HCT116 (cell line): ENCODE data around the gene MPC1. TPM values are rescaled to one million over a fixed set of nuclear protein-coding genes. Genes with fewer than 3 reads are reported as not detected.

Source experiments
- ATAC-seq: fragments of 200-7000 bp; cut with Tn5 transposase; 2 replicates; pipeline ENCODE4 v1.9.1; 2020; ENCODE audit warnings: mild to moderate bottlenecking, moderate library complexity
- BruUV-seq: library from RNA; stranded (reverse); fragments of 400-500 nt; replicated peaks from 2 replicates; lab custom pipeline; 2021; lab: Mats Ljungman, UMichigan
- CTCF ChIA-PET: fragments of 300-600 bp; sonication (Branson Sonifier 250); formaldehyde crosslinking; loops from one replicate; lab custom pipeline; 2021; ENCODE audit warnings: antibody characterized with exemption; lab: Charles Lee
- POLR2A ChIA-PET: fragments of 300-600, 350-600 bp; sonication (Branson Sonifier 250); formaldehyde crosslinking; loops from one replicate; lab custom pipeline; 2021; ENCODE audit warnings: antibody characterized with exemption; lab: Charles Lee
- RAD21 ChIA-PET, 2 experiments: fragments of 300-600 bp; sonication (Branson Sonifier 250); formaldehyde crosslinking; loops; one replicate each; lab custom pipeline; 2023; ENCODE audit warnings: low total read pairs in 2 of 2; ENCODE audit not compliant: uncharacterized antibody in 2 of 2, unreplicated experiment in 2 of 2, low non-redundant PET in 1 of 2; lab: Charles Lee
- DNase-seq: peaks from one replicate; pipeline ENCODE4 v3.0.0-alpha.2; 2010; ENCODE audit warnings: low read depth, low spot score
- H2AFZ ChIP-seq: fragments of 200-600 bp; shearing (Covaris generic), sonication (generic); 2 replicates; pipeline ENCODE4 v1.6.1; 2017; ENCODE audit warnings: low read depth, mixed run types, mixed read lengths, antibody characterized with exemption, low read length; ENCODE audit not compliant: poor library complexity, severe bottlenecking
- H3K27ac ChIP-seq: 2 replicates; pipeline ENCODE4 v1.5.1; 2012; ENCODE audit warnings: low read depth, low read length
- H3K27me3 ChIP-seq: fragments of 200-600 bp; sonication (generic); 2 replicates; pipeline ENCODE4 v1.6.1; 2016; ENCODE audit warnings: mixed run types, low read length, mixed read lengths; ENCODE audit not compliant: insufficient read depth
- H3K36me3 ChIP-seq, 2 experiments: fragments of 200-500 bp in 1 of 2; fragments of 200-600 bp in 1 of 2; sonication (Bioruptor generic) in 1 of 2; sonication (generic) in 1 of 2; 2 replicates each; pipeline versions ENCODE4 v1.5.1 to v1.6.1; 2014 to 2016; ENCODE audit warnings: low read length in 2 of 2, inconsistent platforms in 1 of 2, mixed read lengths in 1 of 2, mixed run types in 1 of 2; ENCODE audit not compliant: insufficient read depth in 2 of 2, control insufficient read depth in 1 of 2
- H3K4me1 ChIP-seq, 2 experiments: fragments of 200-600 bp in 1 of 2; sonication (generic) in 1 of 2; 2 replicates each; pipeline versions ENCODE4 v1.5.1 to v1.6.1; 2012 to 2017; ENCODE audit warnings: low read length in 2 of 2, inconsistent platforms in 1 of 2, mild to moderate bottlenecking in 1 of 2, mixed read lengths in 1 of 2, mixed run types in 1 of 2, moderate library complexity in 1 of 2; ENCODE audit not compliant: insufficient read depth in 2 of 2, control insufficient read depth in 1 of 2
- H3K4me2 ChIP-seq: fragments of 200-600 bp; sonication (generic); 2 replicates; pipeline ENCODE4 v1.6.1; 2017; ENCODE audit warnings: mixed run types, low read length, mixed read lengths
- H3K4me3 ChIP-seq, 2 experiments: fragments of 200-600 bp in 1 of 2; sonication (generic) in 1 of 2; replicated peaks in 1 of 2; 2 replicates each; pipeline ENCODE4 v1.5.1; 2011 to 2016; ENCODE audit warnings: low read length in 2 of 2, control low read depth in 1 of 2, low read depth in 1 of 2, mild to moderate bottlenecking in 1 of 2, mixed read lengths in 1 of 2, mixed run types in 1 of 2
- H3K79me2 ChIP-seq: fragments of 200-600 bp; sonication (generic); 2 replicates; pipeline ENCODE4 v1.6.1; 2017; ENCODE audit warnings: mild to moderate bottlenecking, mixed run types, low read length, moderate library complexity, mixed read lengths; ENCODE audit not compliant: insufficient read depth
- H3K9ac ChIP-seq: fragments of 200-600 bp; sonication (generic); 2 replicates; pipeline ENCODE4 v1.6.1; 2016; ENCODE audit warnings: low read length, mixed read lengths
- H3K9me2 ChIP-seq: fragments of 200-600 bp; sonication (generic), shearing (Covaris generic); 2 replicates; pipeline ENCODE4 v1.6.1; 2017; ENCODE audit warnings: mixed run types, mild to moderate bottlenecking, moderate library complexity; ENCODE audit not compliant: insufficient read depth
- H3K9me3 ChIP-seq, 2 experiments: fragments of 200-500 bp in 1 of 2; fragments of 200-600 bp in 1 of 2; sonication (Bioruptor generic) in 1 of 2; sonication (generic) in 1 of 2; 2 replicates each; pipeline ENCODE4 v1.6.1; 2014 to 2017; ENCODE audit warnings: low read length in 2 of 2, mixed read lengths in 2 of 2, inconsistent platforms in 1 of 2, low read depth in 1 of 2, mild to moderate bottlenecking in 1 of 2, mixed run types in 1 of 2, moderate library complexity in 1 of 2; ENCODE audit not compliant: control insufficient read depth in 1 of 2, insufficient read depth in 1 of 2
- H4K20me1 ChIP-seq: fragments of 200-600 bp; sonication (generic), shearing (Covaris generic); 2 replicates; pipeline ENCODE4 v1.6.1; 2017; ENCODE audit warnings: mixed run types, mild to moderate bottlenecking, moderate library complexity; ENCODE audit not compliant: insufficient read depth
- ATF3 ChIP-seq: IDR thresholded peaks from 2 replicates; pipeline ENCODE4 v1.6.1; 2012
- ELF1 ChIP-seq: IDR thresholded peaks from 2 replicates; pipeline ENCODE4 v1.6.1; 2012; ENCODE audit warnings: low read depth, borderline replicate concordance
- JUND ChIP-seq: IDR thresholded peaks from 2 replicates; pipeline ENCODE4 v1.6.1; 2012
- POLR2AphosphoS5 ChIP-seq: IDR thresholded peaks from 2 replicates; pipeline ENCODE4 v1.6.1; 2011; ENCODE audit warnings: mild to moderate bottlenecking, low read depth, low read length, moderate library complexity
- RAD21 ChIP-seq: IDR thresholded peaks from 2 replicates; pipeline ENCODE4 v1.6.1; 2012; ENCODE audit warnings: low read depth, mild to moderate bottlenecking
- SRF ChIP-seq: IDR thresholded peaks from 2 replicates; pipeline ENCODE4 v1.6.1; 2012; ENCODE audit warnings: low read depth
- TCF7L2 ChIP-seq: IDR thresholded peaks from 2 replicates; pipeline ENCODE4 v1.7.0; 2011; ENCODE audit warnings: borderline replicate concordance, inconsistent platforms; ENCODE audit not compliant: insufficient read depth, insufficient read length; ENCODE audit errors: extremely low read depth
- ZFX ChIP-seq: fragments of 450-650 bp; IDR thresholded peaks from 2 replicates; pipeline ENCODE4 v1.6.1; 2017
- intact Hi-C: fragments of 100-400 bp; cut with micrococcal nuclease; formaldehyde crosslinking; loops from 2 replicates; pipeline ENCODE4 v1.10.0; 2022
- total RNA-seq: library from RNA; stranded (reverse); gene quantifications from one replicate; pipeline ENCODE4 v1.2.1, GENCODE V29; 2021; ENCODE audit not compliant: unreplicated experiment
- TF ChIP-seq, protein P1 (sequence below): IDR thresholded peaks from 2 replicates; pipeline ENCODE4 v1.6.1; 2012
- TF ChIP-seq, protein P2 (sequence below), 3 experiments: fragments of 200-600 bp in 1 of 3; sonication (generic) in 1 of 3; IDR thresholded peaks in 2 of 3; conservative IDR thresholded peaks in 1 of 3; 2 replicates each; pipeline ENCODE4 v1.5.1; 2012 to 2017; ENCODE audit warnings: low read depth in 2 of 3, low read length in 2 of 3, antibody characterized with exemption in 1 of 3, borderline replicate concordance in 1 of 3, control low read depth in 1 of 3, mild to moderate bottlenecking in 1 of 3, mixed read lengths in 1 of 3, mixed run types in 1 of 3, moderate library complexity in 1 of 3; ENCODE audit not compliant: insufficient read depth in 1 of 3
- TF ChIP-seq, protein P3 (sequence below): IDR thresholded peaks from 2 replicates; pipeline ENCODE4 v1.6.1; 2011; ENCODE audit warnings: mild to moderate bottlenecking, low read length, moderate library complexity; ENCODE audit not compliant: insufficient replicate concordance; ENCODE audit errors: extremely low read depth

The MPC1 gene
- total RNA-seq, 1 experiment from 2014 or later: 15.9 TPM

DNA sequence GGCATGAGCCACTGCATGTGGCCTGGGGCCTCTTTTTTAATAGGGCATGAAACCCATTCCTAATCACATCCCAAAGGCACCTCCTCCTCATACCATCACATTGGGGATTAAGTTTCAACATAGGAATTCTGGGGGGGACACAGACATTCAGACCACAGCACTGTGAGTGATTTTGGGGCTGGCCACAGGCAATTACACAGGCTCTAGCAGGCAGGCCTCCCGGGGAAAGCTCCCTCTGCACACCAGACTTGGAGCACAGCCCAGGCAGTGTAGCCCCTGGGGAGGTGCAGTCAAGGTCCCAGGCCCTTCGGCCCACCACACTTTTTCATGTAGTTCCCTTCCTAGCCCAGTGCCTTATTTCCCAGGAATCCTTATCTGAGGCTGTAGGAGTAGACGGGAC is 45.9 kb downstream of the MPC1 start:
- DNase-seq (no peak), ATAC-seq (no peak)
- Histone ChIP-seq H3K4me1 (peaks cover 0 to 10% of the 10 kb centered on the region in 2 experiments; a peak in 3 of 4 replicates), H3K27me3 (no peaks in the 10 kb centered on the region), H3K79me2 (peaks cover 100% of the 10 kb centered on the region), H3K36me3 (peaks cover 9 to 22% of the 10 kb centered on the region in 2 experiments), H4K20me1 (peaks cover 7% of the 10 kb centered on the region; the same call in 1 of the 2 replicates), H2AFZ (no peak overlapping the region), H3K9me3 (no peaks in the 10 kb centered on the region), H3K27ac (no peak overlapping the region), H3K9ac (no peak overlapping the region), H3K4me3 (no peak overlapping the region), H3K9me2 (no peaks in the 10 kb centered on the region), H3K4me2 (no peak overlapping the region)
- ChIA-PET CTCF (no interaction called here), RAD21 (no interaction called here), POLR2A (no interaction called here)
- intact Hi-C loops: no loop called here
- TF ChIP-seq POLR2AphosphoS5 (no peak), ELF1 (no peak), TCF7L2 (no peak)
- TF ChIP-seq, protein P1, sequence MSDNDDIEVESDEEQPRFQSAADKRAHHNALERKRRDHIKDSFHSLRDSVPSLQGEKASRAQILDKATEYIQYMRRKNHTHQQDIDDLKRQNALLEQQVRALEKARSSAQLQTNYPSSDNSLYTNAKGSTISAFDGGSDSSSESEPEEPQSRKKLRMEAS: no peak
- no TSS peak for BruUV-seq

DNA sequence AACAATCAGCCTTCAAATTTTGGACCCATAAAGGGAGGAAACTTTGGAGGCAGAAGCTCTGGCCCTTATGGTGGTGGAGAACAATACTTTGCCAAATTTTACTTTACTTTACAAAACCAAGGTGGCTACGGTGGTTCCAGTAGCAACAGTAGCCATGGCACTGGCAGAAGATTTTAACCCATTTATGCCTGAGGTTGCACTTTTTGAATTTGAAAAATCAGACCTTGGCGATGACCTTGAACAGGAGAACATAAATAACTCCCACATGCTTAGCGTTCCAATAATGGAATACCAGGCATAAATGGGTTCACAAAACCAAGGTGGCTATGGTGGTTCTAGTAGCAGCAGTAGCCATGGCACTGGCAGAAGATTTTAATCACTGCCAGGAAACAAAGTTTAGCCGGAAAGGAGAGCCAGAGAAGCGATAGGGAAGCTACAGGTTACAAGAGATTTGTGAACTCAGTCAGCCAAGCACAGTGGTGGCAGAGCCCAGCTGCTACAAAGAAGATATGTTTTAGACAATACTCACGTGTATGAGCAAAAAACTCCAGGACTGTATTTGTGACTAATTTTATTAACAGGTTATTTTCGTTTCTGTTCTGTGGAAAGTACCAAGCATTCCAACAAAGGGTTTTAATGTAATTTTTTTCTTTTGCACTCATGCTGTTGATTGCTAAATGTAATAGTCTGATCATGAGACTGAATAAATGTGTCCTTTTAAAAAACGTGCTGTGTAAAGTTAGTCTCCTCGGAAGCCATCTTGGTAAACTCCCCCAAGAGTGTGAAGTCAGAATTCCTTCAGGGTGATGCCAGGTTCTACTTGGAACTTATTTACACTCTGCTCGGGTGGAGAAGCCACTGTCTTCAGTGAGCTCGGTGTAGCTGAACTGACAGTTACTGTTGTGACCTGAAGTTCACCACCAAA is 47.1 kb downstream of the MPC1 start:
- CTCF ChIA-PET: no interaction called here
- no peak overlapping the region for H2AFZ ChIP-seq

More for the DNA sequence above, 47.1 kb downstream of the MPC1 start:
- no peak overlapping the region for H3K4me3 ChIP-seq
- H3K9ac ChIP-seq: no peak overlapping the region
- RAD21 ChIA-PET: no interaction called here
- intact Hi-C loops: no loop called here
- no peak overlapping the region for H3K27ac ChIP-seq
- peaks cover 11% of the 10 kb centered on the region; the same call in 1 of the 2 replicates for H4K20me1 ChIP-seq
- DNase-seq: no peak
- no peaks in the 10 kb centered on the region for H3K27me3 ChIP-seq
- H3K36me3 ChIP-seq: peaks cover 8 to 20% of the 10 kb centered on the region in 2 experiments
- BruUV-seq: no TSS peak
- H3K4me1 ChIP-seq: peaks cover 1 to 7% of the 10 kb centered on the region in 2 experiments; a peak in 1 of 4 replicates
- H3K4me2 ChIP-seq: no peak overlapping the region
- TF ChIP-seq SRF (no peak), JUND (no peak), TCF7L2 (no peak), ATF3 (no peak), ZFX (no peak), ELF1 (no peak), RAD21 (no peak)
- TF ChIP-seq, protein P2, sequence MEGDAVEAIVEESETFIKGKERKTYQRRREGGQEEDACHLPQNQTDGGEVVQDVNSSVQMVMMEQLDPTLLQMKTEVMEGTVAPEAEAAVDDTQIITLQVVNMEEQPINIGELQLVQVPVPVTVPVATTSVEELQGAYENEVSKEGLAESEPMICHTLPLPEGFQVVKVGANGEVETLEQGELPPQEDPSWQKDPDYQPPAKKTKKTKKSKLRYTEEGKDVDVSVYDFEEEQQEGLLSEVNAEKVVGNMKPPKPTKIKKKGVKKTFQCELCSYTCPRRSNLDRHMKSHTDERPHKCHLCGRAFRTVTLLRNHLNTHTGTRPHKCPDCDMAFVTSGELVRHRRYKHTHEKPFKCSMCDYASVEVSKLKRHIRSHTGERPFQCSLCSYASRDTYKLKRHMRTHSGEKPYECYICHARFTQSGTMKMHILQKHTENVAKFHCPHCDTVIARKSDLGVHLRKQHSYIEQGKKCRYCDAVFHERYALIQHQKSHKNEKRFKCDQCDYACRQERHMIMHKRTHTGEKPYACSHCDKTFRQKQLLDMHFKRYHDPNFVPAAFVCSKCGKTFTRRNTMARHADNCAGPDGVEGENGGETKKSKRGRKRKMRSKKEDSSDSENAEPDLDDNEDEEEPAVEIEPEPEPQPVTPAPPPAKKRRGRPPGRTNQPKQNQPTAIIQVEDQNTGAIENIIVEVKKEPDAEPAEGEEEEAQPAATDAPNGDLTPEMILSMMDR (IDR thresholded peaks at IDR 0.05 in 2 of 3, conservative IDR thresholded peaks at IDR 0.05 in 1 of 3; ENCODE audit: borderline replicate concordance in 1 of 3, insufficient read depth in 1 of 3, low read depth in 2 of 3, low read length in 2 of 3): no peak
- TF ChIP-seq, protein P3, sequence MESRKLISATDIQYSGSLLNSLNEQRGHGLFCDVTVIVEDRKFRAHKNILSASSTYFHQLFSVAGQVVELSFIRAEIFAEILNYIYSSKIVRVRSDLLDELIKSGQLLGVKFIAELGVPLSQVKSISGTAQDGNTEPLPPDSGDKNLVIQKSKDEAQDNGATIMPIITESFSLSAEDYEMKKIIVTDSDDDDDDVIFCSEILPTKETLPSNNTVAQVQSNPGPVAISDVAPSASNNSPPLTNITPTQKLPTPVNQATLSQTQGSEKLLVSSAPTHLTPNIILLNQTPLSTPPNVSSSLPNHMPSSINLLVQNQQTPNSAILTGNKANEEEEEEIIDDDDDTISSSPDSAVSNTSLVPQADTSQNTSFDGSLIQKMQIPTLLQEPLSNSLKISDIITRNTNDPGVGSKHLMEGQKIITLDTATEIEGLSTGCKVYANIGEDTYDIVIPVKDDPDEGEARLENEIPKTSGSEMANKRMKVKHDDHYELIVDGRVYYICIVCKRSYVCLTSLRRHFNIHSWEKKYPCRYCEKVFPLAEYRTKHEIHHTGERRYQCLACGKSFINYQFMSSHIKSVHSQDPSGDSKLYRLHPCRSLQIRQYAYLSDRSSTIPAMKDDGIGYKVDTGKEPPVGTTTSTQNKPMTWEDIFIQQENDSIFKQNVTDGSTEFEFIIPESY: no peak
- POLR2A ChIA-PET: no interaction called here
- H3K79me2 ChIP-seq: peaks cover 100% of the 10 kb centered on the region
- ATAC-seq: no peak
- H3K9me3 ChIP-seq: no peaks in the 10 kb centered on the region
- H3K9me2 ChIP-seq: no peaks in the 10 kb centered on the region
